GM18909 (cell line): ENCODE results near the gene GPR31.

Source experiments
- ATAC-seq: cut with Tn5 transposase; IDR thresholded peaks from one replicate; pipeline ENCODE4 v1.9.1; 2021; ENCODE audit warnings: mild to moderate bottlenecking; ENCODE audit not compliant: unreplicated experiment, poor library complexity

The GPR31 gene

DNA sequence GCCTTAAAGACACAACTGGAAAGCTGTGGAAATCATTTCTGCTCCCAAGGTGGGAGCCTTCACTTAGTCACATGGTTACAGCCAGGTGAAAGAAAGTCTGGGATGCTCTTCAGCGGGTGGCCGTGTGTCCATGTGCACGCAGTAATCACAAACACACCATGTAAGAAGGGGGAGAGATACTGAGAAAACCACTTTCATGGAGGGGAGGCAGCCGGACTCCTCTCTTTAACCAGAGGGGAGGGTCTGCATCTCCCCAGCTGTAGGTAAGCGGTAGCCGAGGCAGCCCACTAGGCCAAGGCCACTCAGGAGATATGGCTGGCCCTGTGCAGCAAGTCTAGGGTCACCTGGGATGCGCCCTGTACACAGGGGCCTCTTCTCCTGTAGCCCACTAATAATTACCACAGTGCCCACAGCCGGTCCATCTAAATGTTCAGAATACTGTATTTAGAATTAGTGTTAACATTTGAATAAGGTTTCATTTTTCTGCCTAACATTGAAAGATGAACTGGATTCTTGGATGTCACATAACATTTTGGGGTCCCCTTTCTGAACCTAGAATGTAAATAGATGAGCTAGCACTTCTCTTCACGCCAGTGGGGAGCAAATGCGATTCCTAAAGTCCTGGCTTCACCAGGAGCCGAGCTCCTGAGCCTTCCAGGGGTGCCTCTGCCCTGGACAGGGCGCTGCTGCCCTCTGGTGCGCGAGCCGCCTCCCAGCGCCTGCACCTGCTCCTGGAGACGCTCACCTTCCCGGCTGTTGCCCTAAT lies 15.9 kb downstream of the GPR31 start:
- ATAC-seq: peak; percentile 65

DNA sequence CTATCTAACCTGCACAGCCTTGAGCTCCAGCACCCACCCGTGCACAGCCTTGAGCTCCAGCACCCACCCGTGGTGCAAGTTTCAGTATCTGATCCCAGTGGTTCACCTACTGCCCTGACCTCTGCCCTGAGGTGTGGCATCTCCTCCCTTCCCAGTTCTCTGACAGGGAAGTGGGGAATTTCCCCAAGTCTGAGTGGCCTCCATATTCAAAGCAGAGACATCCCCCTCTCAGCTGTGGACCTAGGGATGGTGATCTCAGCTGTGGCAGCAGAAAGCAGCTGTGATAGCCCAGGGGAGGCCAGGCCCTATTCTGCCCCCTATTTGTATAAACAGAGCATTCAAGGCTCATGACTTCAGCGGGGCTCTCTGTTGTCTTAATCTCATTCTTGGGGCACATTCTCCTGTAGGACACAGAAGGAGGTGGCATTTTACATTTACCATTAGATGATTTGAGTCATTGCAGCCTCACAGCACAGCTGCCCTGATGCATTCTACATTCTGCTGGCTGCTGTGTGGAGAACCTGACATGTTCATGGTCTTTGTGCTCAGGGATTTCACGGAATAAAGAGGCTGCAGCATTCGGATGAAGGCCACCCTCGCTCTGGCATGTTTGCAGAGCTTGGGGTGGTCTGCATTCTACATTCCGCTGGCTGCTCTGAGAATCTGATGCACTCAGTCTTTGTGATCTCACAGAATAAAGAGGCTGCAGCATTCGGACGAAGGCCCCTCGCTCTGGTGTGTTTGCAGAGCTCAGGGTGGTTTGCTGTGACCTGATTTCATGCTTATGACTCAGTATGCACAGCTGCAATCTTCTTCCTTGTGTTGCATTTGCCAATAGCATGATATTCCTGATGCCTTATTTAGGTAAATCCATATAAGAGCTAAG lies 16.9 kb downstream of the GPR31 start:
- peak; percentile 61 for ATAC-seq

DNA sequence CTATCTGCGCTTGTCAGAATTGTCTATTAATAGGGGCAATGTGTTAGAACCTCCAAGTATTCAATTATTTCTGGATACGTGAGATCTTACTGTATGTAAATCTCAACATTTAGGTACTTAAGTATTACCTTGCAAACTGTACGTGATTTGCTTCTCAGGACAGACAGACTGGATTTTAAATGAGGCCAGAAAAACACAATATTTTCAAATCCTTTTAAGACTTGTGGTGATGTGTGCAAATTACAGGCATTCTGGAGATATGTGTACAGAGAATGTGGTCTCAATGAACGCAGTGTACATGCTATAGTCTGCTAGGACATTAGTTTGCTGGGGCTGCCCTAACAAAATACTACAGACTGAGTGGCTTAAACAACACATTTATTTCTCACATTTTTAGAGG lies 18.0 kb downstream of the GPR31 start:
- ATAC-seq: no peak

DNA sequence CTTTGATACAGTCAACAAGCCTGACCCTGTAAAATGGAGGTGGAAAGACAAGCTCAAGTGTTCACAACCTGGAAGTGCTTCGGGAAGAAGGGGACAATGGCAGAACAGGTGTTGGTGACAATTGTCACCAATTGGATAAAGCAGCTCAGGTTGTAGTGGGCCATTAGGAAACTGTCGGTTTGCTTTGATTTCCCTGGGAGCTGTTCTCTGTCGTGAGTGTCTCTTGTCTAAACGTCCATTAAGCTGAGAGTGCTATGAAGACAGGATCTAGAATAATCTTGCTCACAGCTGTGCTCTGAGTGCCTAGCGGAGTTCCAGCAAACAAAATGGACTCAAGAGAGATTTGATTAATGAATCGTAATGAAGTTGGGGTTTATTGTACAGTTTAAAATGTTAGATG lies 19.9 kb downstream of the GPR31 start:
- no peak for ATAC-seq

DNA sequence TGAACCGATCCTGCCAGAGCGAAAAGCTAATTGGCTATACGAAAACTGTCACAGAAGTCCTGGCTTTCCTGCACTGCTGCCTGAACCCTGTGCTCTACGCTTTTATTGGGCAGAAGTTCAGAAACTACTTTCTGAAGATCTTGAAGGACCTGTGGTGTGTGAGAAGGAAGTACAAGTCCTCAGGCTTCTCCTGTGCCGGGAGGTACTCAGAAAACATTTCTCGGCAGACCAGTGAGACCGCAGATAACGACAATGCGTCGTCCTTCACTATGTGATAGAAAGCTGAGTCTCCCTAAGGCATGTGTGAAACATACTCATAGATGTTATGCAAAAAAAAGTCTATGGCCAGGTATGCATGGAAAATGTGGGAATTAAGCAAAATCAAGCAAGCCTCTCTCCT lies 20.7 kb downstream of the GPR31 start:
- no peak for ATAC-seq

DNA sequence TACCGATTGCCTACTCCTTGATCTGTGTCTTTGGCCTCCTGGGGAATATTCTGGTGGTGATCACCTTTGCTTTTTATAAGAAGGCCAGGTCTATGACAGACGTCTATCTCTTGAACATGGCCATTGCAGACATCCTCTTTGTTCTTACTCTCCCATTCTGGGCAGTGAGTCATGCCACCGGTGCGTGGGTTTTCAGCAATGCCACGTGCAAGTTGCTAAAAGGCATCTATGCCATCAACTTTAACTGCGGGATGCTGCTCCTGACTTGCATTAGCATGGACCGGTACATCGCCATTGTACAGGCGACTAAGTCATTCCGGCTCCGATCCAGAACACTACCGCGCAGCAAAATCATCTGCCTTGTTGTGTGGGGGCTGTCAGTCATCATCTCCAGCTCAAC lies 21.4 kb downstream of the GPR31 start:
- no peak for ATAC-seq

DNA sequence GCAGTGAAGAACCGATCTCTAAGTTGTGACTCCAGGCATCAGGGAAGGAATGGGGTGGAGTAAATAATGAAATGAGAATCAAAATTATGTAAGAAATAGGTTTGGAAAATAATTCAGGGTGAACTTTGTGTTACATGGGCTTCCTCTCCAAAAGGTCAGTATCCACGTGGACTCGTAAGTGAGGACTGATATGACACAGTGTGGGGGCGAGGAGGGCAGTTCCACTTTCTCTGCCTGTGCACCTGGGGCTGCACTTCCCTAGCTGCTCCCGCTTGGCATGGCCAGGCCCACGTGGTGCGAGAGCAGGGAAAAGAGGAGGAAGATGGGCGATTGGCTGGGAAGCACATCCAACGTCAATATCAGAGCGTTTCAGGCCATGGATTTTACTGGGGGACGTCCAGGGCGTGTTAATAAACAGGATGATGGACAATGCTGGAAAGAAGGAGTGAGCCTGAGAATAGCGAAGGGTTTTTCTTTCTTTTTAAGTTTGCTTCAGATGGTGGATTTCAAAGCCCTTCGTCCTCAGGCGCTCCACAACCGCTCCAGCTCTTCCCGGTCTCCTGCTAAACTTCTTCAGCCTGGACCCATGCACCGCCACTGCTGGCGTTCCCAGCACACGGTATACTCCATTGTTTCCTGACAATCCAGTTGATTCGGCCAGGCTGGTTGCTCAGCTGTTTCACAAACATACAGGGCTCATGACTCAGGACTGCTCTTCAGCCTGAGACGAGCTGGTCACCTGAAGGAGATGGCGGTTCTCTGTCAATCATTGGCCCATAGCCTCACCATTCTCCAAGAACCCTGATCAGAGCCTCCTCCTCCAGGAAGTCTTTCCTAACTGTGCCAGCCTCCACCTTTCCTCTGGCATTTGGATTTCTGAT lies 23.1 kb downstream of the GPR31 start:
- no peak for ATAC-seq

DNA sequence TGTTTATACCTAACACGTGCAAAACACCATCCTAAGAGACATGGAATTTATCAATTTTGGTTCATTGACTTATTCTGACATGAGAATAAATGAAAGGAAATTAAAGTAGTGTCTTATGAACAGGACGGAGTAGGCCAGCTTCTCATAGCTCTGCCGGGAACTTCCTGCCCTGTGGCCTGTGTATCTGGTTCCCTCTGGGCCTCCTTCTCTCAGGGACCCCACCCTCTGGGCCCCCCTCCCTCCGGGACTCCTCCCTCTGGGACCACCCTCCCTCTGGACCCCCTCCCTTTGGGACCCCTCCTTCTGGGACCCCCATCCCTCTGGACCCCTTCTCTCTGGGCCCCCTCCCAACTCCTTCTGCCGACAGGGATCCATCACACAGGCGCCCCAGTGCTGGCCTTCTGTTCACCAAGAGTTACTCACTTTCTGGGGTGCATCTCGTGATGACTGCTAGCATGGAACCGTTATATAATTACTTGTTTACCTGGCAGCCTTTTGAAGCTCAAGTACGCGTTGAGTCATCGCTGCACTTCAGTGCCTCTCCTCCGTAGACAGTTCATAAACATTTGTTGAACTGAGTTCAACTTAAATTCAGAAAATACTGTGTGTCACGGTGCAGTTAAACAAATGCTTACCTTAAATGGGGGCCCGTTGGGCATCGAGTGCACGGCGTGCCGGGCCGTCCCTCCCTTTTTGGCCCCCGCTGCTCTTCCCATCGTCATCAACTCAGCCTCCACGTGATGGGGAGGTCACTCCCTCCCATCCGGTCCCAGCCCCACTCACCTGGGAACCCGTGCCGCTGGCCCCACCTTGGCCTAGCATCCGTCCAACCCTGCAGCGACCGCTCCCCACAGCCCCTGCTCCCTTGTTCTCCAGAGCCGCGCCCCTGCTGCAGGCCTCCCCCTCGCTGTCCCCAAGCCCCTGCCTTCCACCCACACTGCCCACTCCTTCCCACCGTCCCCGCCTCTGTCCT lies 26.8 kb downstream of the GPR31 start:
- ATAC-seq: no peak

DNA sequence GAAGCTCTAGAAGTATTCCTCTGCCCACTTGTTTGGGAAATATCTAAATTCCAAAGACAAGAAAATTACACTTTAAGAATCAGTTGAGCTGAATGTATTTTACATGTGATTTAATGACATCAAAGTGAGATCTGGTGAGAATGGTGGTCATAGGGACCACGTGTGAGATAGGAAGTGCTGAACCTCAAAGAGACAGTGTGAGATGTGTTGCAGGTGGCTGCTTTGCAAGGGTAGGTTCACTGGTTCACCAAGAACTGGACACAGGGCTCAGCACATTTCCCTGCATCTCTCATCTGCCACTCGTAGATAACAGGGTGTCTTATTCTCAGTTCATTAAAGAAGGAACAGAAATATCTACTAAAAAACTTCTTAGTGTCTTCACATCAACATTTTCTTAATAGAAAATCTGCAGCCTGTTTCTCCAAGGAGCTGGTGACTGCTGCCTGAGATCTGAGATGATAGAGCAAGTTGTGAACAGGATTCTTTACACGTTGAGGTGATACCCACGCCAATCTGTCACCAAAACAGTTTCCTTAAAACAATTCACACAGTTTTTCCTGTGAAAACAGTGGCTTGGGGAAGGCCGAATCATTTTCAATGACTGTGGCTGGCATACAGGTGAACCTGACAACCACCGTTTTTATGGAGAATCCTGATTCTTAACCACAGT lies 27.6 kb downstream of the GPR31 start:
- peak; percentile 51 for ATAC-seq

DNA sequence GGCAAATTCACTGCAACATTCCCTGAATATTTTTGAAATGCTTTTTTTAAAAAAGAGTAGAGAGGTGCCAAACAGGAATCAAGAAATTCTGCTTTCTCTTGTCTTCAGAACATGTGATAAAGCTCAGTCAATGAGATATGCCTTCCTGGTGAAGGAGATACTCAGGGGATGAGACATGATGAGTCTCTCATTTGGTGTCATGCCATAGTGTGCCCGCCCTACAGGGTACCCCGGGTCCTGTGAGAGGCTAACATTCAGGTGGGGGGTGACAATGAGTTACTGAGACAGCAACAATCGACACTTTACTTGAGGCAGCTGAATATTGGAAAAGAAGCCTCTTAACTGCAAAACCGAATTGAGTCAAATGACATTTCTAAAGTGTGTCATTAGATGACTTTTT lies 28.2 kb downstream of the GPR31 start:
- no peak for ATAC-seq

DNA sequence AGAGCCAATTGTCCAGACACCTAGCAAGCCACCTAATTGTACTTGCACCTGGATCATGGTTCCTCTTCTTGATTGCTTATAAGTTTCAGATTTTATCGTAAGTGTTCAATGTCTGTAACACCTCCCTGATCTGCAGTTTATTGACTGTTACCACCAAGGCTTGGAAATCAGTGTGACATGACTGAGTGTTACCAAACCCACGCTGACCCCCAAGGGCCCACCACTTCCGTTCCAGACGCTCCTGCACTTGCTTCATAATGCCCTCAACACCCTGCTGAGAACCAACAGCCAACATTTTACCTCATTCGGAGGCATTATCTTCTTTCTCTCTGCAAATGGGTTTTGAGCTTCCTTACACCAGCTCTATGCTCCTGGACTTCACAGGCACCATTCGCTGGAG lies 28.6 kb downstream of the GPR31 start:
- ATAC-seq: peak; percentile 33

DNA sequence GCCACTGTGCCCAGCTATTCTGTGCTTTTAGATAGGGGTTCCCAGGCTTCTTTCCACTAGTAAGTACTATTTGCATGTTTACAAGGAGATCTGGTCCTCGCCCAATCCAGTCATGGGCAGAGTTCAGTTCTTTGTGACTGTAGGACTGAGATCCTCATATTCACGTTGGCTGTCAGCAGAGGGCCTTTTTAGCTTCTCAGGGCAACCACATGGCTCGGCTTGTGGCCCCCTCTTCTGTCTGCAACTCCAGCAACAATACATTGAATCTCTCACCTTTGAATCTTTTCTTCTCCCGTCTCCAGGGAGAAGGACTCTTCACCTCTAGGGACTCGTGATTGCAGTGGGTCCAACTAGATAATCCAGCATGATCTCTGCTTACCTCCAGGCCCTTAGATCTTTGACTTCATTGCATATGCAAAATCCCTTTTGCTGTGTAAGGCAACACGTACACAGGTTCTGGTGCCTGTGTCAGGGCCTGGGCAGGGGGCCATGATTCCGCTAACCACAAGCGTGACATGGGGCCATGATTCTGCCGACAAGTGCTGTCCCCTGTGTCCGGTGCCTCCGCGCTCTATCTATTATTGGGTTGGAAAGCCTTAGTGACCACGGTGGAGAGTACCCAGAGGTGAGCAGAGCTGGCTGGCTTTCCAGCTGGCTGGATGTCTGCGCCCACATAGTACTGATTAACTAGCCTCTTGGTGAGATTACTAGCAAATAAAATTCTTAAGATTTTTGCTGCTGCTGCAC lies 29.8 kb downstream of the GPR31 start:
- ATAC-seq: peak; percentile 50

DNA sequence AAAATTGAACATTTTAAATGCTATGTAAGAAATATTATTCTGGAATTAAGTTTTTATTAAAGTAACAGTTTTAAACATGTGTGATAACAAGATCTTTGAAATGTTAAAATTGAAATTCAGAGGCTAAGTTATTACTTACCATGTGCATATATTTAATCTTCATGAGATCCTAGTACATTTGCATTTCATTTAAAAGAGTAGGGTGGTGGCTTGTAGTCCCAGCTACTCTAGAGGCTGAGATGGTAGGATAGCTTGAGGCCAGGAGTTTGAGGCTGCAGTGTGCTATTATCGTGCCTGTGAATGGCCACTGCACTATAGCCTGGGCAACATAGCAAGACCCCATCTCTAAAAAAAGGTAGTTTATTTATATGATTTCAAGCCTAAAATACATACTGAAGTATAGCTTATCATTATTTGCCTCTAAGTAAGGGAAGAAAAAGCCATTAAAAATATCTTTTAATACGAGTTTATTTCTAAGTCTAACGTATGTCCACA lies 31.9 kb downstream of the GPR31 start:
- no peak for ATAC-seq

DNA sequence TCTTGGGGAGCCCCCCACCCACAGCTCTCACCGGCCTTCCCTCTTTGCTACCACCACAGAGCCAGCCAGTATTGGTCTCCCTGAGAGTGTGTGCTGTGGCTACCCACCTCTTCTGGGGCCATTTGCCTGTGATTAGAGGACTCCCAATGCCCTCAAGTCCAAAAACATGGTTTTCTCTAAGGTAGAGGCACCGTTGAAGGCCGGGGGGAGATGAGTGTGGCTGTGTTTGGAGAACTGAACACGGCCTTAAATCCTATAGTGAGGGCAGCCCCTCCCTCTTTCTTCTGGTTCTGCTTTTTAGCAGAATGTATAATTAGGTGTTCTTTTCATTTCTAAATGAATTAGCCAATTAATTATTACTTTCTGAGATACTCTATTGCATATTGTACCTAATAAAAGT lies 32.4 kb downstream of the GPR31 start:
- ATAC-seq: no peak

DNA sequence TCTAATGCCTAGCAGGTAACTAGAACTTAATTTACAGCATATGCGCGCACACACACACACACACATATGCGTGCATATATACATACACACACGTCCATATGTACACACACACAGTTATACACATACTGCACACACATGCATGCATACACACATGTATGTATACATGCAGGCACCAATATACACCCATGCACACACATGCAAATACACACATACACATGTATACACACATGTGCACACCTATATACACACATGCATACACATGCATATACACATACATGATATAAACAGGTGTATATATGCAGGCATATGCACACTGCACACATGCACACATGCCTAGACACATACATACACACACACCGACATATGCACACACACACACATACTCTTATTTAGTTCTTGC lies 33.0 kb downstream of the GPR31 start:
- ATAC-seq: no peak

DNA sequence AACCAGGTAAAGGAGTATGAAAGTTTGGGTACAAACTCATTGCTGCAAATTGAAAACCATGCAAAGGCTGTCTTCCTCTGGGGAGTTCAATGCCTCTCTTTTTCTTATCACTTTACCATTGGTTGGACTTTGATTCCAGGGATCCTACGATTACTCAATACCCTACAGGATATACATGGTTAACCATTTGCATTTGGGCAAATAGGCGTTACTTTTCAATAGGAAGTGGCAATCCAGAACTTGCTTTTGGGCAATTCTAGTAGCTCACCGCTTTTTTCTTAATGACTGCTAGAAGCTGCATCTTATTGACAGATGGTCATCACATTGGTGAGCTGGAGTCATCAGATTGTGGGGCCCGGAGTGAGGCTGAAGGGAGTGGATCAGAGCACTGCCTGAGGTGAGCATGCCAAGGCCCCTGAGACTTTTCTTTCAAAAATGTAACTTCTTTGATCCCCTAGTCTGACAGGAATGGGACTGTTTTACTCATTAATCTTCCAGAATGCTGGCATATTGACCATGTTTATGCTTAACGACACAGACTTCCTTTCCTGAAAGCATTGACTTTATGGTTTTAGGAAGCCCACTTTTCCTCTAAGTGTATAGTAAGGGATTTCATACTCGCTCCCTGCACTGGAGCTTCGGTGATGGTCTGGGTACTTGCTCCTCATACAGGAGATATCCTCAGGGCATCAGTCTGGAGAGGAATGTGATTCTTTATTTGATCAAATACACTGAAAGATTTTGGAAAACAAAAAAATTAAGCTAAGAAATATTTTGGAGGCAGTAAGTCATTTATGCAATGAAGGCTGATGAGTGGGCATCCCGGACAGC lies 34.7 kb downstream of the GPR31 start, which contains the start of gene CCR6:
TSS of gene CCR6 (plus strand) at position 270 of the 831 bp plus-strand sequence. CDS start 13,039 bp downstream, outside the sequence.
- ATAC-seq: peak; percentile 26
